SK-N-SH treated with all-trans-retinoic acid at 6 μM for 48 hours (cell line): Measurements from ENCODE around the gene ARRDC2.

Source experiments
- BACH2 ChIP-seq: fragments of 250-450 bp; sonication (Bioruptor Pico); IDR thresholded peaks from 2 replicates; pipeline ENCODE4 v1.9.0; 2021; ENCODE audit warnings: mild to moderate bottlenecking, borderline replicate concordance
- CREB5 ChIP-seq: fragments of 250-450 bp; sonication (Bioruptor Pico); IDR thresholded peaks from 2 replicates; pipeline ENCODE4 v1.5.1; 2020; ENCODE audit warnings: low read depth, mild to moderate bottlenecking, moderate library complexity
- CSDC2 ChIP-seq: fragments of 250-450 bp; sonication (Bioruptor Pico); IDR thresholded peaks from 2 replicates; pipeline ENCODE4 v1.5.0; 2020; ENCODE audit warnings: mild to moderate bottlenecking, moderate library complexity
- PATZ1 ChIP-seq: fragments of 250-450 bp; sonication (Bioruptor Pico); IDR thresholded peaks from 2 replicates; pipeline ENCODE4 v1.8.0; 2020; ENCODE audit warnings: mild to moderate bottlenecking, moderate library complexity, borderline replicate concordance
- RARB ChIP-seq: fragments of 250-450 bp; sonication (Bioruptor Pico); IDR thresholded peaks from 2 replicates; pipeline ENCODE4 v1.8.0; 2021; ENCODE audit warnings: mild to moderate bottlenecking, moderate library complexity
- ZC3H10 ChIP-seq: fragments of 250-450 bp; sonication (Bioruptor Pico); IDR thresholded peaks from 2 replicates; pipeline ENCODE4 v1.5.1; 2021; ENCODE audit warnings: mild to moderate bottlenecking, moderate library complexity
- ZNF70 ChIP-seq: fragments of 450-650 bp; formaldehyde crosslinking; IDR thresholded peaks from 2 replicates; pipeline ENCODE4 v1.5.0; 2020; ENCODE audit warnings: mild to moderate bottlenecking, moderate library complexity

- TF ChIP-seq PATZ1 (no peak), ZNF70 (CRISPR knock-in tag) (no peak), CSDC2 (CRISPR knock-in tag) (no peak), RARB (no peak), BACH2 (no peak), ZC3H10 (CRISPR knock-in tag) (no peak), CREB5 (CRISPR knock-in tag) (no peak)
Observed at GRCh38 chr19:17968362-17968761, 39.6 kb upstream of the ARRDC2 start.
